IMR-90 (cell line): ENCODE results near the gene EIF4G2. TPM values are rescaled to one million over a fixed set of nuclear protein-coding genes. Genes with fewer than 3 reads are reported as not detected.

Source experiments
- ATAC-seq: fragments of 200-7000 bp; cut with Tn5 transposase; 2 replicates; pipeline ENCODE4 v1.9.1; 2020; ENCODE audit warnings: low read depth, mild to moderate bottlenecking, moderate library complexity
- BruUV-seq: library from RNA; stranded (reverse); fragments of 400-500 nt; replicated peaks from 2 replicates; lab custom pipeline; 2021; lab: Mats Ljungman, UMichigan
- CTCF ChIA-PET: fragments of 300-600 bp; formaldehyde crosslinking; extraction: SDS; loops from one replicate; lab custom pipeline; 2021; ENCODE audit warnings: antibody characterized with exemption; lab: Yijun Ruan, JAX
- POLR2A ChIA-PET: fragments of 300-600 bp; sonication (Branson Sonifier 250); formaldehyde crosslinking; loops from one replicate; lab custom pipeline; 2022; ENCODE audit warnings: antibody characterized with exemption; ENCODE audit not compliant: unreplicated experiment; lab: Charles Lee
- DNase-seq: peaks from one replicate; pipeline ENCODE4 v3.0.0; 2013
- H2AFZ ChIP-seq: replicated peaks from 2 replicates; pipeline ENCODE3; 2013; ENCODE audit warnings: low read length, mild to moderate bottlenecking; ENCODE audit not compliant: poor library complexity
- H2AK5ac ChIP-seq: 2 replicates; pipeline ENCODE4 v1.6.1; 2013; ENCODE audit warnings: low read depth, low read length, inconsistent platforms
- H2AK9ac ChIP-seq: replicated peaks from 2 replicates; pipeline ENCODE3; 2013; ENCODE audit warnings: mild to moderate bottlenecking, low read depth, low read length, moderate library complexity; ENCODE audit not compliant: poor library complexity
- H2BK120ac ChIP-seq: 2 replicates; pipeline ENCODE4 v1.6.1; 2013; ENCODE audit warnings: low read depth, low read length, inconsistent platforms
- H2BK15ac ChIP-seq: 3 replicates; pipeline ENCODE4 v1.6.1; 2013; ENCODE audit warnings: low read depth, low read length, inconsistent platforms
- H2BK20ac ChIP-seq: 2 replicates; pipeline ENCODE4 v1.6.1; 2013; ENCODE audit warnings: low read depth, mild to moderate bottlenecking, inconsistent platforms, low read length, moderate library complexity
- H2BK5ac ChIP-seq: 2 replicates; pipeline ENCODE4 v1.6.1; 2013; ENCODE audit warnings: mild to moderate bottlenecking, low read depth, low read length, inconsistent platforms; ENCODE audit not compliant: poor library complexity, severe bottlenecking
- H3K14ac ChIP-seq: replicated peaks from 2 replicates; pipeline ENCODE4 v1.6.1; 2013; ENCODE audit warnings: low read depth, low read length, inconsistent platforms
- H3K18ac ChIP-seq: 2 replicates; pipeline ENCODE4 v1.6.1; 2013; ENCODE audit warnings: low read depth, low read length, control low read depth
- H3K23ac ChIP-seq: 2 replicates; pipeline ENCODE4 v1.6.1; 2013; ENCODE audit warnings: low read depth, low read length, inconsistent platforms
- H3K27ac ChIP-seq: 2 replicates; pipeline ENCODE4 v1.5.1; 2013; ENCODE audit warnings: mild to moderate bottlenecking, control low read depth, low read length; ENCODE audit not compliant: insufficient read depth
- H3K27me3 ChIP-seq: 2 replicates; pipeline ENCODE4 v1.6.1; 2013; ENCODE audit warnings: low read length; ENCODE audit not compliant: control insufficient read depth, insufficient read depth
- H3K36me3 ChIP-seq: 2 replicates; pipeline ENCODE4 v1.6.1; 2013; ENCODE audit warnings: low read length, mixed read lengths; ENCODE audit not compliant: control insufficient read depth, insufficient read depth
- H3K4ac ChIP-seq: 2 replicates; pipeline ENCODE4 v1.6.1; 2013; ENCODE audit warnings: low read depth, low read length, inconsistent platforms
- H3K4me1 ChIP-seq: 2 replicates; pipeline ENCODE4 v1.6.1; 2013; ENCODE audit warnings: low read length, mixed read lengths; ENCODE audit not compliant: control insufficient read depth, insufficient read depth
- H3K4me2 ChIP-seq: 2 replicates; pipeline ENCODE4 v1.6.1; 2013; ENCODE audit warnings: low read depth, mild to moderate bottlenecking, control low read depth, low read length, moderate library complexity
- H3K4me3 ChIP-seq: 2 replicates; pipeline ENCODE4 v1.5.1; 2013; ENCODE audit warnings: low read depth, mild to moderate bottlenecking, control low read depth, low read length, moderate library complexity; ENCODE audit not compliant: insufficient read depth
- H3K56ac ChIP-seq: 2 replicates; pipeline ENCODE4 v1.6.1; 2013; ENCODE audit warnings: low read length, inconsistent platforms; ENCODE audit not compliant: insufficient read depth; ENCODE audit errors: extremely low read depth
- H3K79me1 ChIP-seq, 2 experiments: 2 replicates each; pipeline ENCODE4 v1.6.1; 2013; ENCODE audit warnings: low read length in 2 of 2, inconsistent platforms in 1 of 2, low read depth in 1 of 2
- H3K9ac ChIP-seq: 2 replicates; pipeline ENCODE4 v1.6.1; 2013; ENCODE audit warnings: low read depth, low read length, control low read depth
- H3K9me1 ChIP-seq: 2 replicates; pipeline ENCODE4 v1.6.1; 2013; ENCODE audit warnings: low read length, inconsistent platforms; ENCODE audit not compliant: insufficient read depth
- H3K9me3 ChIP-seq: 2 replicates; pipeline ENCODE4 v1.6.1; 2013; ENCODE audit warnings: low read length; ENCODE audit not compliant: control insufficient read depth, insufficient read depth
- H4K20me1 ChIP-seq: 2 replicates; pipeline ENCODE4 v1.6.1; 2013; ENCODE audit warnings: low read length, inconsistent platforms; ENCODE audit not compliant: insufficient read depth
- H4K5ac ChIP-seq: 2 replicates; pipeline ENCODE4 v1.6.1; 2013; ENCODE audit warnings: mild to moderate bottlenecking, low read depth, low read length, control low read depth
- H4K8ac ChIP-seq, 2 experiments: 2 replicates each; pipeline ENCODE4 v1.6.1; 2013; ENCODE audit warnings: low read depth in 2 of 2, low read length in 2 of 2, control low read depth in 1 of 2, inconsistent platforms in 1 of 2
- H4K91ac ChIP-seq: 2 replicates; pipeline ENCODE4 v1.6.1; 2013; ENCODE audit warnings: low read depth, low read length, inconsistent platforms; ENCODE audit not compliant: insufficient read depth
- CHD1 ChIP-seq: IDR thresholded peaks from 2 replicates; pipeline ENCODE4 v1.6.1; 2012; ENCODE audit warnings: low read depth, low read length, improper control_type of control experiment
- CTCF ChIP-seq: conservative IDR thresholded peaks from 2 replicates; pipeline ENCODE4 v1.5.1; 2012; ENCODE audit warnings: mild to moderate bottlenecking, low read depth, low read length, improper control_type of control experiment
- WGBS, 2 experiments: methylation state at CpG; one replicate each; pipeline versions ENCODE4 v1.1.5 to v1.1.7; 2013; ENCODE audit warnings: missing lambda C conversion rate in 2 of 2; ENCODE audit not compliant: insufficient read length in 1 of 2; ENCODE audit errors: extremely low coverage in 2 of 2; 5-methylcytosine and 5-hydroxymethylcytosine counted together
- dilution Hi-C: fragments of 300-500 bp; cut with HindIII; formaldehyde crosslinking; loops from one replicate; pipeline ENCODE4 v1.14.3; 2018; ENCODE audit warnings: low sequenced_read_pairs; ENCODE audit not compliant: unreplicated experiment
- in situ Hi-C: fragments of 300-500 bp; cut with MboI; formaldehyde crosslinking; loops from 3 replicates; pipeline ENCODE4 v1.14.3; 2019; ENCODE audit warnings: low sequenced_read_pairs, inconsistent platforms, mixed read lengths
- intact Hi-C: fragments of 100-400 bp; cut with micrococcal nuclease; formaldehyde crosslinking; loops from 2 replicates; pipeline ENCODE4 v1.10.0; 2022
- polyA plus RNA-seq, 3 experiments: library from polyadenylated mRNA; depleted of rRNA; stranded (reverse); fragments of >200 nt; gene quantifications; 2 replicates each; pipeline ENCODE4 v1.2.3, GENCODE V29; 2012; ENCODE audit warnings: low replicate concordance in 1 of 3
- total RNA-seq: library from RNA; depleted of rRNA; stranded (reverse); fragments of >200 nt; gene quantifications from 2 replicates; pipeline ENCODE4 v1.2.3, GENCODE V29; 2012

EIF4G2 gene
- total and polyA plus RNA-seq, 2 of the 4 experiments (the other 2 are of a cell fraction) = 492 to 1,216 TPM

DNA sequence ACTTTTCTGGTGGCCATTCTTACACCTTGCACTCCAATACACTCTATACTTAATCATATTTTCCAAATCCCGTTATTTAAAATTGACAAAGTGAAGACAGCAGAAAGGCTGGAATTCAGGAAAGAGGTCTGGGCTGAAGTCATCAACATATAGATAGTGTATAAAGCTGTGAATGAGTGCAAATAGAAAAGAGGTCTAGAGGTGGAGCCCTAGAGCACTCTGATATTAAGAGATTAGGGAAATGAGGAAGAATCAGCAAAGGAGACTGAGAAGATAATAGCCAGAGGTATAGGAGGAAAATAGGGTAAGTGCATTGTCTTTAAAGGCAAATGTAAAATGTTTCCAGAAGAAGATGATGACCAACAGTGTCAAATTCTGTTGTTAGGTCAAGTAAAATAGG, 49.8 kb downstream of the EIF4G2 start:
- no peak overlapping the region for H2AFZ ChIP-seq
- CTCF ChIA-PET = interaction anchor here (1.0 to 1.2 kb wide), 2 partner anchors 11 to 12 kb away, joined by 3 to 4 read pairs; no protein-coding TSS in a partner anchor
- H3K4me3 ChIP-seq = no peak overlapping the region
- no peak overlapping the region for H3K9ac ChIP-seq
- no peak overlapping the region for H2BK20ac ChIP-seq
- no peak overlapping the region for H2BK120ac ChIP-seq
- no peaks in the 10 kb centered on the region for H3K9me3 ChIP-seq
- no peak overlapping the region for H3K14ac ChIP-seq
- no peak overlapping the region for H3K4me2 ChIP-seq
- no peaks in the 10 kb centered on the region; the same call in 1 of the 2 replicates for H3K9me1 ChIP-seq
- TF ChIP-seq CHD1 = no peak
- TF ChIP-seq CTCF = peak; percentile 14; the same call in 1 of the 2 replicates
- in situ Hi-C loops (no loop called here), dilution Hi-C loops (no loop called here), intact Hi-C loops (no loop called here)
- 100% methylated on average over 1 of the region's 1 CpG; no CpG with 5 or more reads in 1 of the 2 experiments for WGBS, 2 experiments
- H3K4ac ChIP-seq = no peak overlapping the region
- ATAC-seq (peak; percentile 73), DNase-seq (no peak)
- no peaks in the 10 kb centered on the region for H4K20me1 ChIP-seq
- peaks cover 34% of the 10 kb centered on the region for H3K36me3 ChIP-seq
- no peak overlapping the region for H2BK15ac ChIP-seq
- no peak overlapping the region for H3K27ac ChIP-seq
- POLR2A ChIA-PET = no interaction called here
- H4K8ac ChIP-seq = no peak overlapping the region
- BruUV-seq = no TSS peak
- H3K56ac ChIP-seq = no peak overlapping the region
- no peak overlapping the region for H2AK5ac ChIP-seq
- no peak overlapping the region for H2AK9ac ChIP-seq
- no peak overlapping the region for H3K18ac ChIP-seq
- no peaks in the 10 kb centered on the region for H3K4me1 ChIP-seq
- no peak overlapping the region for H4K91ac ChIP-seq
- H3K23ac ChIP-seq = no peak overlapping the region
- no peaks in the 10 kb centered on the region for H3K27me3 ChIP-seq
- no peak overlapping the region for H4K5ac ChIP-seq
- H3K79me1 ChIP-seq = peaks cover 3 to 10% of the 10 kb centered on the region in 2 experiments; a peak in 3 of 4 replicates
- no peak overlapping the region for H2BK5ac ChIP-seq
